GM23338 (cell line): ENCODE measurements around the gene TMEM271. TPM values are rescaled to one million over a fixed set of nuclear protein-coding genes. Genes with fewer than 3 reads are reported as not detected.

ENCODE experiments used
- ATAC-seq: fragments of 200-7000 bp; cut with Tn5 transposase; 3 replicates; pipeline ENCODE4 v1.9.1; 2020
- DNase-seq: peaks from one replicate; pipeline ENCODE4 v3.0.0-alpha.2; 2015; ENCODE audit warnings: low spot score
- H2AFZ ChIP-seq: fragments of 200-600 bp; sonication (generic); 2 replicates; pipeline ENCODE4 v1.8.0; 2016; ENCODE audit warnings: antibody characterized with exemption, mild to moderate bottlenecking, moderate library complexity
- H3F3A ChIP-seq: fragments of 200-600 bp; sonication (generic); replicated peaks from 2 replicates; pipeline ENCODE4 v1.8.0; 2017; ENCODE audit warnings: antibody characterized with exemption, mixed run types, low read depth
- H3K27ac ChIP-seq: fragments of 200-600 bp; sonication (generic); 2 replicates; pipeline ENCODE4 v1.6.1; 2016; ENCODE audit warnings: low read depth
- H3K27me3 ChIP-seq: fragments of 200-600 bp; sonication (generic); 2 replicates; pipeline ENCODE4 v1.8.0; 2016; ENCODE audit warnings: mild to moderate bottlenecking, mixed run types, moderate library complexity; ENCODE audit not compliant: insufficient read depth
- H3K36me3 ChIP-seq: fragments of 200-600 bp; sonication (generic); 2 replicates; pipeline ENCODE4 v1.8.0; 2016; ENCODE audit warnings: mild to moderate bottlenecking; ENCODE audit not compliant: insufficient read depth
- H3K4me1 ChIP-seq: fragments of 200-600 bp; sonication (generic); 2 replicates; pipeline ENCODE4 v1.8.0; 2016; ENCODE audit warnings: mild to moderate bottlenecking, moderate library complexity; ENCODE audit not compliant: insufficient read depth
- H3K4me2 ChIP-seq: fragments of 200-600 bp; sonication (generic); 2 replicates; pipeline ENCODE4 v1.7.1; 2017; ENCODE audit warnings: mixed run types
- H3K4me3 ChIP-seq: fragments of 200-600 bp; sonication (generic); 2 replicates; pipeline ENCODE4 v1.6.1; 2016; ENCODE audit warnings: mixed run types
- H3K79me2 ChIP-seq: fragments of 200-600 bp; sonication (generic); replicated peaks from 2 replicates; pipeline ENCODE4 v1.8.0; 2017; ENCODE audit warnings: mild to moderate bottlenecking; ENCODE audit not compliant: insufficient read depth
- H3K9me2 ChIP-seq: fragments of 200-600 bp; sonication (generic); 2 replicates; pipeline ENCODE4 v1.8.0; 2017; ENCODE audit not compliant: insufficient read depth
- H4K20me1 ChIP-seq: fragments of 200-600 bp; sonication (generic); replicated peaks from 2 replicates; pipeline ENCODE4 v1.8.0; 2017; ENCODE audit warnings: mild to moderate bottlenecking; ENCODE audit not compliant: insufficient read depth
- H3K27ac Mint-ChIP-seq: 2 replicates; pipeline ENCODE4 v1.8.0; 2020; ENCODE audit warnings: inconsistent platforms, mild to moderate bottlenecking, moderate library complexity, mixed read lengths
- H3K27me3 Mint-ChIP-seq: 3 replicates; pipeline ENCODE4 v1.8.0; 2022; ENCODE audit warnings: low read depth, mild to moderate bottlenecking, moderate library complexity, mixed read lengths, inconsistent platforms; ENCODE audit not compliant: insufficient read depth, poor library complexity
- H3K36me3 Mint-ChIP-seq: 3 replicates; pipeline ENCODE4 v1.8.0; 2021; ENCODE audit warnings: low read depth, mild to moderate bottlenecking, inconsistent platforms, moderate library complexity, mixed read lengths
- H3K4me1 Mint-ChIP-seq: 3 replicates; pipeline ENCODE4 v1.8.0; 2020; ENCODE audit warnings: mild to moderate bottlenecking, inconsistent platforms, mixed read lengths
- H3K4me3 Mint-ChIP-seq: 3 replicates; pipeline ENCODE4 v1.8.0; 2021; ENCODE audit warnings: moderate library complexity, mild to moderate bottlenecking, inconsistent platforms, mixed read lengths
- H3K9me3 Mint-ChIP-seq: 3 replicates; pipeline ENCODE4 v1.8.0; 2020; ENCODE audit warnings: moderate library complexity, mild to moderate bottlenecking, inconsistent platforms, mixed read lengths
- CREB1 ChIP-seq: fragments of 250-450 bp; sonication (Bioruptor Pico); IDR thresholded peaks from 2 replicates; pipeline ENCODE4 v1.5.0; 2020; ENCODE audit warnings: low read depth, mild to moderate bottlenecking, moderate library complexity
- CTCF ChIP-seq, 2 experiments: fragments of 200-600 bp in 1 of 2; sonication (generic) in 1 of 2; conservative IDR thresholded peaks; 2 replicates each; pipeline versions ENCODE4 v1.5.1 to v1.6.1; 2016 to 2017; ENCODE audit warnings: antibody characterized with exemption in 2 of 2, low read depth in 2 of 2, mild to moderate bottlenecking in 2 of 2, moderate library complexity in 1 of 2
- ETS1 ChIP-seq: IDR thresholded peaks from 2 replicates; pipeline ENCODE4 v1.6.1; 2016; ENCODE audit warnings: antibody characterized with exemption
- EZH2 ChIP-seq: fragments of 200-600 bp; sonication (generic); IDR thresholded peaks from one replicate; pipeline ENCODE4 v1.8.0; 2017; ENCODE audit warnings: antibody characterized with exemption, mild to moderate bottlenecking, low read depth; ENCODE audit not compliant: unreplicated experiment
- EZH2phosphoT487 ChIP-seq: fragments of 200-600 bp; sonication (generic); IDR thresholded peaks from one replicate; pipeline ENCODE4 v1.8.1; 2018; ENCODE audit warnings: antibody characterized with exemption; ENCODE audit not compliant: unreplicated experiment
- JUNB ChIP-seq: IDR thresholded peaks from one replicate; pipeline ENCODE4 v1.6.1; 2016; ENCODE audit warnings: antibody characterized with exemption; ENCODE audit not compliant: unreplicated experiment
- NANOG ChIP-seq: IDR thresholded peaks from 2 replicates; pipeline ENCODE4 v1.6.1; 2016; ENCODE audit warnings: antibody characterized with exemption, borderline replicate concordance
- POLR2AphosphoS5 ChIP-seq: IDR thresholded peaks from 2 replicates; pipeline ENCODE4 v1.6.1; 2016; ENCODE audit warnings: antibody characterized with exemption, low read depth
- STAT1 ChIP-seq: IDR thresholded peaks from one replicate; pipeline ENCODE4 v1.6.1; 2016; ENCODE audit warnings: antibody characterized with exemption; ENCODE audit not compliant: unreplicated experiment
- ZNF114 ChIP-seq: fragments of 250-450 bp; sonication (Bioruptor Pico); IDR thresholded peaks from 2 replicates; pipeline ENCODE4 v1.5.0; 2020; ENCODE audit warnings: mild to moderate bottlenecking, moderate library complexity
- ZNF331 ChIP-seq: fragments of 250-450 bp; sonication (Bioruptor Pico); IDR thresholded peaks from 2 replicates; pipeline ENCODE4 v1.5.0; 2020; ENCODE audit warnings: low read depth, mild to moderate bottlenecking, moderate library complexity
- polyA plus RNA-seq: library from polyadenylated mRNA; unstranded; fragments of >200 nt; fragmentation: Nextera tagmentation; extraction: Ambion mirVana; gene quantifications from 2 replicates; pipeline ENCODE4 v1.2.1, GENCODE V29; 2016
- total RNA-seq: library from RNA; depleted of rRNA; stranded (reverse); fragments of >200 nt; shearing (Covaris generic); gene quantifications from 2 replicates; pipeline ENCODE4 v1.2.3, GENCODE V29; 2014
- TF ChIP-seq, protein P1 (sequence below): IDR thresholded peaks from one replicate; pipeline ENCODE4 v1.6.1; 2018; ENCODE audit warnings: antibody characterized with exemption; ENCODE audit not compliant: unreplicated experiment
- TF ChIP-seq, protein P2 (sequence below): fragments of 250-450 bp; sonication (Bioruptor Pico); IDR thresholded peaks from 2 replicates; pipeline ENCODE4 v1.5.0; 2020; ENCODE audit warnings: mild to moderate bottlenecking, moderate library complexity

The TMEM271 gene
- total and polyA plus RNA-seq, 2 experiments from 2014 or later: 0.11 TPM; not detected in 1

DNA sequence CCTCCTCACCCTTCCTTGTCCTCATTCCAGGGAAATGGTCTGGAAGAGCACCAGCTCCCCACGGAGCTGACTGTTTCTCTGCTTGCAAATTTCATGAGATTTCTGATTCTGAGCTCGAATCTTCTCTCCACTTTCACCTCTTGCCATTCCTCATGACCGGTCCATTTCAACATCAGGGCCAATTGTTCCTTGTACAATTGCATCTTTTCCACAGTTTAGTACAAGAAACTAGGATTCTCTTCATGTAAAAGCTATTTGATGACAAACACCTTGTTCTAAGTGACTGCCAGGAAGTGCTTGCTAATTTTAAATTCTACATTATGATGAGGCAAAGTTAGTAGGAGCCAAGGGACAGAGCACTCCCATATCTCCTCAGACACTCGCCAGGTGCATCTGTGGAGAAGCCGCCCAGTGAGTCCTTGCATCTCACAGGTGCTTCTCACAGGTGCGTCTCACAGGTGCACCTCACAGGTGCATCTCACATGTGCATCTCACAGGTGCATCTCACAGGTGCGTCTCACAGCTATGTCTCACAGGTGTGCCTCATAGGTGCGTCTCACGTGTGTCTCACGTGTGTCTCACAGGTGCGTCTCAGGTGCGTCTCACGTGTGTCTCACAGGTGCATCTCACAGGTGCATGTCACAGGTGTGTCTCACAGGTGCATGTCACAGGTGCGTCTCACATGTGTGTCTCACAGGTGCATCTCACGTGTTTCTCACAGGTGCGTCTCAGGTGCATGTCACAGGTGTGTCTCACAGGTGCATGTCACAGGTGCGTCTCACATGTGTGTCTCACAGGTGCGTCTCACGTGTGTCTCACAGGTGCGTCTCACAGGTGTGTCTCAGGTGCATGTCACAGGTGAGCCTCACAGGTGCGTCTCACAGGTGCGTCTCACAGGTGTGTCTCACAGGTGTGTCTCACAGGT lies 46.2 kb upstream of the TMEM271 start:
- Mint-ChIP-seq H3K36me3 (no peaks in the 10 kb centered on the region), H3K27ac (no peak overlapping the region), H3K4me1 (peaks cover 10% of the 10 kb centered on the region), H3K4me3 (no peak overlapping the region), H3K9me3 (no peaks in the 10 kb centered on the region), H3K27me3 (peaks cover 11% of the 10 kb centered on the region)
- Histone ChIP-seq H3K4me2 (no peak overlapping the region), H3K27me3 (no peaks in the 10 kb centered on the region), H3K4me3 (no peak overlapping the region), H3K4me1 (no peaks in the 10 kb centered on the region; the same call in 1 of the 2 replicates), H2AFZ (no peak overlapping the region), H3K27ac (no peak overlapping the region), H3K9me2 (no peaks in the 10 kb centered on the region), H4K20me1 (no peaks in the 10 kb centered on the region), H3F3A (no peaks in the 10 kb centered on the region), H3K79me2 (no peaks in the 10 kb centered on the region), H3K36me3 (no peaks in the 10 kb centered on the region)
- ATAC-seq (no peak), DNase-seq (no peak)
- TF ChIP-seq NANOG (no peak), CTCF (conservative IDR thresholded peaks at IDR 0.05; ENCODE audit: low read depth in 2 of 2) (no peak), ZNF331 (CRISPR knock-in tag) (no peak), ZNF114 (no peak), EZH2 (no peak), JUNB (no peak), STAT1 (no peak), POLR2AphosphoS5 (no peak), CREB1 (CRISPR knock-in tag) (no peak), EZH2phosphoT487 (no peak), ETS1 (no peak)
- TF ChIP-seq, protein P1, sequence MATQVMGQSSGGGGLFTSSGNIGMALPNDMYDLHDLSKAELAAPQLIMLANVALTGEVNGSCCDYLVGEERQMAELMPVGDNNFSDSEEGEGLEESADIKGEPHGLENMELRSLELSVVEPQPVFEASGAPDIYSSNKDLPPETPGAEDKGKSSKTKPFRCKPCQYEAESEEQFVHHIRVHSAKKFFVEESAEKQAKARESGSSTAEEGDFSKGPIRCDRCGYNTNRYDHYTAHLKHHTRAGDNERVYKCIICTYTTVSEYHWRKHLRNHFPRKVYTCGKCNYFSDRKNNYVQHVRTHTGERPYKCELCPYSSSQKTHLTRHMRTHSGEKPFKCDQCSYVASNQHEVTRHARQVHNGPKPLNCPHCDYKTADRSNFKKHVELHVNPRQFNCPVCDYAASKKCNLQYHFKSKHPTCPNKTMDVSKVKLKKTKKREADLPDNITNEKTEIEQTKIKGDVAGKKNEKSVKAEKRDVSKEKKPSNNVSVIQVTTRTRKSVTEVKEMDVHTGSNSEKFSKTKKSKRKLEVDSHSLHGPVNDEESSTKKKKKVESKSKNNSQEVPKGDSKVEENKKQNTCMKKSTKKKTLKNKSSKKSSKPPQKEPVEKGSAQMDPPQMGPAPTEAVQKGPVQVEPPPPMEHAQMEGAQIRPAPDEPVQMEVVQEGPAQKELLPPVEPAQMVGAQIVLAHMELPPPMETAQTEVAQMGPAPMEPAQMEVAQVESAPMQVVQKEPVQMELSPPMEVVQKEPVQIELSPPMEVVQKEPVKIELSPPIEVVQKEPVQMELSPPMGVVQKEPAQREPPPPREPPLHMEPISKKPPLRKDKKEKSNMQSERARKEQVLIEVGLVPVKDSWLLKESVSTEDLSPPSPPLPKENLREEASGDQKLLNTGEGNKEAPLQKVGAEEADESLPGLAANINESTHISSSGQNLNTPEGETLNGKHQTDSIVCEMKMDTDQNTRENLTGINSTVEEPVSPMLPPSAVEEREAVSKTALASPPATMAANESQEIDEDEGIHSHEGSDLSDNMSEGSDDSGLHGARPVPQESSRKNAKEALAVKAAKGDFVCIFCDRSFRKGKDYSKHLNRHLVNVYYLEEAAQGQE: no peak
- TF ChIP-seq, protein P2, sequence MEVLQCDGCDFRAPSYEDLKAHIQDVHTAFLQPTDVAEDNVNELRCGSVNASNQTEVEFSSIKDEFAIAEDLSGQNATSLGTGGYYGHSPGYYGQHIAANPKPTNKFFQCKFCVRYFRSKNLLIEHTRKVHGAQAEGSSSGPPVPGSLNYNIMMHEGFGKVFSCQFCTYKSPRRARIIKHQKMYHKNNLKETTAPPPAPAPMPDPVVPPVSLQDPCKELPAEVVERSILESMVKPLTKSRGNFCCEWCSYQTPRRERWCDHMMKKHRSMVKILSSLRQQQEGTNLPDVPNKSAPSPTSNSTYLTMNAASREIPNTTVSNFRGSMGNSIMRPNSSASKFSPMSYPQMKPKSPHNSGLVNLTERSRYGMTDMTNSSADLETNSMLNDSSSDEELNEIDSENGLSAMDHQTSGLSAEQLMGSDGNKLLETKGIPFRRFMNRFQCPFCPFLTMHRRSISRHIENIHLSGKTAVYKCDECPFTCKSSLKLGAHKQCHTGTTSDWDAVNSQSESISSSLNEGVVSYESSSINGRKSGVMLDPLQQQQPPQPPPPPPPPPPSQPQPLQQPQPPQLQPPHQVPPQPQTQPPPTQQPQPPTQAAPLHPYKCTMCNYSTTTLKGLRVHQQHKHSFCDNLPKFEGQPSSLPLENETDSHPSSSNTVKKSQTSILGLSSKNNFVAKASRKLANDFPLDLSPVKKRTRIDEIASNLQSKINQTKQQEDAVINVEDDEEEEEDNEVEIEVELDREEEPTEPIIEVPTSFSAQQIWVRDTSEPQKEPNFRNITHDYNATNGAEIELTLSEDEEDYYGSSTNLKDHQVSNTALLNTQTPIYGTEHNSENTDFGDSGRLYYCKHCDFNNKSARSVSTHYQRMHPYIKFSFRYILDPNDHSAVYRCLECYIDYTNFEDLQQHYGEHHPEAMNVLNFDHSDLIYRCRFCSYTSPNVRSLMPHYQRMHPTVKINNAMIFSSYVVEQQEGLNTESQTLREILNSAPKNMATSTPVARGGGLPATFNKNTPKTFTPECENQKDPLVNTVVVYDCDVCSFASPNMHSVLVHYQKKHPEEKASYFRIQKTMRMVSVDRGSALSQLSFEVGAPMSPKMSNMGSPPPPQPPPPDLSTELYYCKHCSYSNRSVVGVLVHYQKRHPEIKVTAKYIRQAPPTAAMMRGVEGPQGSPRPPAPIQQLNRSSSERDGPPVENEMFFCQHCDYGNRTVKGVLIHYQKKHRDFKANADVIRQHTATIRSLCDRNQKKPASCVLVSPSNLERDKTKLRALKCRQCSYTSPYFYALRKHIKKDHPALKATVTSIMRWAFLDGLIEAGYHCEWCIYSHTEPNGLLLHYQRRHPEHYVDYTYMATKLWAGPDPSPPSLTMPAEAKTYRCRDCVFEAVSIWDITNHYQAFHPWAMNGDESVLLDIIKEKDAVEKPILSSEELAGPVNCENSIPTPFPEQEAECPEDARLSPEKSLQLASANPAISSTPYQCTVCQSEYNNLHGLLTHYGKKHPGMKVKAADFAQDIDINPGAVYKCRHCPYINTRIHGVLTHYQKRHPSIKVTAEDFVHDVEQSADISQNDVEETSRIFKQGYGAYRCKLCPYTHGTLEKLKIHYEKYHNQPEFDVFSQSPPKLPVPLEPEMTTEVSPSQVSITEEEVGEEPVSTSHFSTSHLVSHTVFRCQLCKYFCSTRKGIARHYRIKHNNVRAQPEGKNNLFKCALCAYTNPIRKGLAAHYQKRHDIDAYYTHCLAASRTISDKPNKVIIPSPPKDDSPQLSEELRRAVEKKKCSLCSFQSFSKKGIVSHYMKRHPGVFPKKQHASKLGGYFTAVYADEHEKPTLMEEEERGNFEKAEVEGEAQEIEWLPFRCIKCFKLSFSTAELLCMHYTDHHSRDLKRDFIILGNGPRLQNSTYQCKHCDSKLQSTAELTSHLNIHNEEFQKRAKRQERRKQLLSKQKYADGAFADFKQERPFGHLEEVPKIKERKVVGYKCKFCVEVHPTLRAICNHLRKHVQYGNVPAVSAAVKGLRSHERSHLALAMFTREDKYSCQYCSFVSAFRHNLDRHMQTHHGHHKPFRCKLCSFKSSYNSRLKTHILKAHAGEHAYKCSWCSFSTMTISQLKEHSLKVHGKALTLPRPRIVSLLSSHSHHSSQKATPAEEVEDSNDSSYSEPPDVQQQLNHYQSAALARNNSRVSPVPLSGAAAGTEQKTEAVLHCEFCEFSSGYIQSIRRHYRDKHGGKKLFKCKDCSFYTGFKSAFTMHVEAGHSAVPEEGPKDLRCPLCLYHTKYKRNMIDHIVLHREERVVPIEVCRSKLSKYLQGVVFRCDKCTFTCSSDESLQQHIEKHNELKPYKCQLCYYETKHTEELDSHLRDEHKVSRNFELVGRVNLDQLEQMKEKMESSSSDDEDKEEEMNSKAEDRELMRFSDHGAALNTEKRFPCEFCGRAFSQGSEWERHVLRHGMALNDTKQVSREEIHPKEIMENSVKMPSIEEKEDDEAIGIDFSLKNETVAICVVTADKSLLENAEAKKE: no peak
